GM18868 (cell line): ENCODE measurements around the gene EPN1.

Experiments used
- ATAC-seq: cut with Tn5 transposase; IDR thresholded peaks from one replicate; pipeline ENCODE4 v1.9.1; 2021; ENCODE audit warnings: mild to moderate bottlenecking, moderate library complexity; ENCODE audit not compliant: unreplicated experiment

EPN1 gene

DNA sequence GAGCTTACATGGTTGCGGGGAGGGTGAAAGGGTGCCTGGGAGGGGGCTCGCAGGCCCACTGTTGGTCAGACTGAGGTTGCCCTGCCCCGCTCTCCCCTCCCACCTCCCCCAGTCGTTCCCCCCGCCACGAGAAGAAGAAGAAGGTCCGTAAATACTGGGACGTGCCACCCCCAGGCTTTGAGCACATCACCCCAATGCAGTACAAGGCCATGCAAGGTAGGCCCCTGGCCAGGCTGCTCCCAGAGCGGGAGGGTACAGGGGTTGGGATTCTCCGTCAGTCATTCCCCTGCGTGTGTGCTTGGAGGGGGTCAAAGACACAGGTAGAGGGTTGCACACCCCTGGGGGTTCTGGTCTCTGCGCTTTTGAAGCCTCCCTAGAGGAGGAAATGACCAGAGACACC, 14.6 kb upstream of the EPN1 start:
- no peak for ATAC-seq

DNA sequence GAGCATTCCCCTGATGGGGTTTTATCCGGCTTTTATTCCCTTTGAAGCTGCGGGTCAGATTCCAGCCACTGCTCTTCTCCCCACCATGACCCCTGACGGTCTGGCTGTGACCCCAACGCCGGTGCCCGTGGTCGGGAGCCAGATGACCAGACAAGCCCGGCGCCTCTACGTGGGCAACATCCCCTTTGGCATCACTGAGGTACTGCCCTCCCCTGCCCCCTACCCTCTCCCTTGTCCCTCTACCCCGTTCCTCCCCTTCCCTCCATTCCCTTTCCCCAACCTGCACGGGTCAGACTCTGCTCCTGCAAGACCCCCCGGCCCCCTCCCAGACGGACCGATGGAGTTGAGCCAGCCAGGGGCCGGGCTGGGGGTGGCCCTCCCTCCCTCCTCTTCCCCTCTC, 14.0 kb upstream of the EPN1 start:
- no peak for ATAC-seq

DNA sequence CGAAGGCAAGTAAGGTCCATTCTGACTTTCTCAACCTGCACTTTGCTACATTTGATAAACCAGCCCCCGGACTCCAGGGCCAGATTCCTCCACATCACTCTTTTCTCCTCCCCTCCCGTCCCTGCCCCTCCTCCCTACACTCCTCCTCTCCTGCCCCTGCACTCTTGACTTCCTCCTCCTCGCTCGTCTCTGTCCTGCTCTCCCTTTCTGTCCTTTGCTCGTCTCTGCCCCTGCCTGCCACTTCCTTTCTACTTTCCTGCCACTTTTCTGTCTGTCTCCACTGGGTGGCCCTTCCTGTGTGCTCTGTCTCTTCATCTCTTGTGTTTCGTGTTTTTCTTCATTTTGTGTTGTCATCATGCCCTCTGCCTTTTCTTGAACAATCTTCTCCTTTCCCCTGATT, 13.2 kb upstream of the EPN1 start:
- no peak for ATAC-seq

DNA sequence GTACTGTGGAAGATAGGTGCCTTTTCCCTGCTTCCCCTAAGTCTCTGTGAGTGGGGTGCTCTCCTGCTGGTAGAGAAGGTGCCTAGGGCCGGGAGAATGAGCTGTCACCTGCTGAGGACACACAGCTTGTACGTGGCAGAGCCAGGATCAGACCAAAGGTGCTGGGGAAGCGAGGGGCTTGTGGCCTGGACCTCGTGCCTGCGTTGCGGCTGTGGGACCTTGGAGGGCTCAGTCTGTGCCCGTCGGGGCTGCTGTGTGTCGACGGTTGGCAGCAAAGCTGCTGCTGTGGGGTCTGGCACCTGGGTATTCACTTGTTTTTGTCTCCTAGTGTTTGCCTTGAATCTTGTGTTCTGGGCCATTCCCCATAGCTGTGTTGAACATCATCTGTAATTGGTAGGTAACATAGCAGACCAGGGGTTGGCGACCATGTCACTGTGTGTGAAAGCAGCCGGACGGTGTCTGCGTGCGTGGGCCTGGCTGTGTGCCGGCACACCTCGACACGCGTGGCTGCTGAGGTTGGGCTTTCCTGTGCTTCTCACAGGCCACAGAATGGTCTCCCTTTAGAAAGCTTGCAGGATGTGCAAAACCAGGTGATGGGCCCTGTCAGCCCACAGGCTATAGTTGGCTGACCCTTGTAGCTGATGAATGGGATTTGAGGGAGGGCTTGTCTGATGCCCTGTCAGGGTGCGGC, 11.0 kb upstream of the EPN1 start:
- no peak for ATAC-seq

DNA sequence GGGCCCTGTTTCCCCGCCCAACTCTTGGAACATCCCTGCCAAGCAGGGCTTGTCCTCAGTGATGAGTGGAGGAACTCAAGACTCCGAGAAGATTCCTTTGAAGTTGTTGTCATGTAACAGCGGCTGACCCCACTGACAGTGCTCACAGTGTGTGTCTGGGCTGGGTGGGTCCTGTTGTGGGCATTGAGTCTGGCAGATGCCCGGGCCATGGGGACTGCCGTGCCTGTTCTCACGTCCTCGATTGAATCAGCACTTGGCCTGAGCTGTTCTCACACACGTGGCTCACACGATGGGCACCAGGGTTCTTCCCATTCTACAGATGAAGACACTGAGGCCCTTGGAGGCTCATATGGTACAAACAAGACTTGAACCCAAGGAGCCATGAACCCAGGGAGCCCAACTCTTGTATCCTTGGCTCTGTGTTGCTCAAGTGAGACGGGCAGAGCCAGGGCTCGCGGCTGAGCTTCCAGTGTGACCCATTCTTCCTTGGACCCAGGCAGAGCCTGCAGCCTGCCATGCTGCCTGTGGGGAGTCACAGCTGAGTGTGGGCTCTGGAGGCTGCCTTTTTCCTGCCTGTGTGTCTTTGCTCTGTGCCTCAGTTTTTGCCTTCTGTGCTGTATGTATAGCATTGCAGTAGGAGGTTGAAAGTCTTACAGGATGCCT, 8.6 kb upstream of the EPN1 start:
- no peak for ATAC-seq

- no peak for ATAC-seq
Measured at GRCh38 chr19:55667006-55667381, 8.0 kb upstream of the EPN1 start.

DNA sequence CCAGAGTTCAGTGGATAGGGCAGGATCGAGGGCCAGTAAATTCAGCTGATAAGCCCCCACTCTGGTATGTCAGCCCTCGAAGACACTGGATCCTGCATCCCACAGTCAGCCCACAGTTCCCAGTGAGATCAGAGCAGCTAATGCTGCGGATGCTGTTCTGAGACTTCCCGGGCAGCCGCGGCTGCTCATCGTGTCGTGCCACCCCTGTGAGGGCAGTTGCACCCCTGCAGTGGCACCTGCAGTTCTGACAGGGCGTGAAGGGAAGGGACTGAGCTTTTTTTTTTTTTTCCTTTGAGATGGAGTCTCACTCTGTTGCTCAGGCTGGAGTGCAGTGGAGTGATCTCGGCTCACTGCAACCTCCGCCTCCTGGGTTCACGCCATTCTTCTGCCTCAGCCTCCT, 7.5 kb upstream of the EPN1 start:
- ATAC-seq, result no peak

GRCh38 chr19:55667958-55668357, 7.1 kb upstream of the EPN1 start:
- ATAC-seq, result no peak

DNA sequence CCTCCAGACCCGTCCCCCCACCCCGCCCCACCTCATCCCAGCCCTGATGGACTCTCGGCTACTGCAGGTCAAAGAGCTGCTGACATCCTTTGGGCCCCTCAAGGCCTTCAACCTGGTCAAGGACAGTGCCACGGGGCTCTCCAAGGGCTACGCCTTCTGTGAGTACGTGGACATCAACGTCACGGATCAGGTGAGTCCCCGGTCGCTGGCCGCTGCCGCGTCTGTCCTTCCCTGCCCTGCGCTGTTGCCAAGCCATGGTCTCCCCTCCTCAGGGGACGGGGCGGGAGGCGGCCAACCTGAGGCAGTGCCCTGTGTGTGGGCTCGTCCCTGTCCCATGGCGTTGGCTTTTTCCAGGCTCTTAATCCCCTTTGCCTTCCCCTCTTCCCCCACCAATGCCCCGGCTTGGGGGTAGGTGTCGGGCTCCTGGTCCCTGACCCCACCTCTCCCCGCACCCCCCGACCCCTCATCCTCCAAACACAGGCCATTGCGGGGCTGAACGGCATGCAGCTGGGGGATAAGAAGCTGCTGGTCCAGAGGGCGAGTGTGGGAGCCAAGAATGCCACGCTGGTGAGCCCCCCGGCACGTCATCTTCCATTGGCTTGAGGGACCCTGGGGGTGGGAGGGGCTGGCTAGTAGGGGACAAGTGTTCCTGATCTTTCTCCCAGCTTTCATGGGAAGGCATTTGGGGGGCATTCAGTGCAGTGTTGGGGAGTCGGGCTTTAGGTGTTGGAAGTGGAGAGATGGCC, 6.2 kb upstream of the EPN1 start:
- ATAC-seq, result no peak

DNA sequence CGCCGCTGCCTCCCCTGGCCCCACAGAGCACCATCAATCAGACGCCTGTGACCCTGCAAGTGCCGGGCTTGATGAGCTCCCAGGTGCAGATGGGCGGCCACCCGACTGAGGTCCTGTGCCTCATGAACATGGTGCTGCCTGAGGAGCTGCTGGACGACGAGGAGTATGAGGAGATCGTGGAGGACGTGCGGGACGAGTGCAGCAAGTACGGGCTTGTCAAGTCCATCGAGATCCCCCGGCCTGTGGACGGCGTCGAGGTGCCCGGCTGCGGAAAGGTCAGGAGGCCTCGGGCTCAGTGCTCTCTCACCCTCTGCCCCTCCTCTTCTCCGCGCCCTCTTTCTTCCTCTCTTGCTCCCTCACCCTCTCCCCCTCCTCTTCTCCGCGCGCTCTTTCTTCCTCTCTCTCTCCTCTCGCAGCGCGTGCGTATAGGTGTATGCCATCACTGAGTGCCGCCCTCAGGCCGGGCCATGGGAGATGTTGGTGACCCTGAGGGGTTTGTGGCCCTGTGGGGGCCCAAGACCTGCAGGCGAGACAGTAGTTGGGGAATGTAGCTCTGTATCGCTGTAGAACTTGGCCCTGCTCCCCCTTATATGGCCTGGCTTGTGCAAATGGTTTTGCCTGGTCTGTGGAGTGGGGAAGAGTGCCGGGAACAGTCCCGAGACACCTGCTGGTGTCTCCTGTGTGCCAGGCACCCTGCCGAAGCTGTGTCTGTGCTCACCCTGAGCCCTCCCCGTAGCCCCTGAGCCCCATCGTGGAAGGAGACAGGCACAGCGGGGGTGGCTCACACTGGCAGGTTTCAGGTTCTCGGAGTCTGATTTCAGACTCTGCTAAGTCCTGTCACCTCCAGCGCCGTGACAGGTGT, 5.4 kb upstream of the EPN1 start:
- ATAC-seq, result no peak

- no peak for ATAC-seq
Measured at GRCh38 chr19:55670280-55671053, 4.6 kb upstream of the EPN1 start.

- no peak for ATAC-seq
Measured at GRCh38 chr19:55671054-55671378, 4.0 kb upstream of the EPN1 start.

GRCh38 chr19:55672418-55672817, 2.6 kb upstream of the EPN1 start:
- no peak for ATAC-seq

DNA sequence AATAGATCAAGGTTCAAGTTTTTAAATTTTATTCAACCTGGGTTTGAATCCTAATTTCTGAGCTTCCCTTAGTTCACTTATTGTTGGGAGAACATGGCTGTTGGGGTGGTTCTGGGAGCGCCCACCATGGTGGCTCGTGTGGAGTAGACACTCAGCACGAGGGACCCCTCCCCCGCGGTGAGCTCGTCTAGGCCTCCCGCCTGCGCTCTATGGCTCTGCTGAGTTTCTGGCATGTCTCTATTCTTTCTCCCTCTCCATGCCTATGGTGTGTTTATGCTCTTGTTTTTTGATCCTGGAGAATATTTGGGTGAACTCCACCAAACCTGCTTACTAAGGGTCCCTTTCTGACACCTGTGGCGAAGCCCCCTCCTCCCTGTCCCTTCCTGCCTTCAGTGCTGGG, 1.6 kb upstream of the EPN1 start:
- no peak for ATAC-seq

- ATAC-seq, result no peak
Measured at GRCh38 chr19:55673889-55674288, 1.1 kb upstream of the EPN1 start.

GRCh38 chr19:55674459-55674840, 576 bp upstream of the EPN1 start:
- ATAC-seq, result no peak

DNA sequence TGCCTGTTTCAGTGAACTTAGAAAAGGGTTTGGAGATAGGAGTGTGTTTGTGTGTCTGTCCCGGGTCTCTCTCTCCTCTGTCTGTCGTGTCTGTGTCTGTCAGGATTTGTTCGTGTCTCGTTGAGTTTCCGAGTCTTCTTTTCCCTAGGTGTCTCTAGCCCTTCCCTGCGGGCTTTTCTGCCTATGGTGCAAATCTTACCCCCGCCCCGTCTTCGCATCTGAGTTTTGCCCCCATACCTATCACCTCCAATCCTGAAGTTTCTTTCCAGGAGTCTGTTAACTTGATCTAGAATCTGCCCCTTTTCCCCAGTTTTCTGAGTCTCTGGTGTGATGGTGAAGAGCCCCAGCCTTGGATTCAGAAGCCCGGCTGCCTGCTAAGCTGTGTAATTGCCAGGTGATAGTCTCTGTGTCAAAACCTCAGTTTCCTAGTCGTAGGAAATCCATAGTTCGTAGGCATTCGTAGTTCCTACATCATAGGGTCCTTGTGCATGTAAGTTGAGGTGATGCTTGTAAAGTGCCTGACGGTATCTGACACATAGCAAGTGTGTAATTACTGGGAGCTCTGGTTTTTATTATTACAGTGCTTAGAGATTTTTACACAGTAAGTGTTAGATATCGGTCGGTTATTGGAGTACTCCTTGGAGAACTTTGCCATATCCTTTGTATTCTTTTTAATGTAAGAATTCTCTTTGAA, 782 bp downstream of the EPN1 start:
- no peak for ATAC-seq

GRCh38 chr19:55676383-55676782, 1.4 kb downstream of the EPN1 start:
- ATAC-seq, result no peak

DNA sequence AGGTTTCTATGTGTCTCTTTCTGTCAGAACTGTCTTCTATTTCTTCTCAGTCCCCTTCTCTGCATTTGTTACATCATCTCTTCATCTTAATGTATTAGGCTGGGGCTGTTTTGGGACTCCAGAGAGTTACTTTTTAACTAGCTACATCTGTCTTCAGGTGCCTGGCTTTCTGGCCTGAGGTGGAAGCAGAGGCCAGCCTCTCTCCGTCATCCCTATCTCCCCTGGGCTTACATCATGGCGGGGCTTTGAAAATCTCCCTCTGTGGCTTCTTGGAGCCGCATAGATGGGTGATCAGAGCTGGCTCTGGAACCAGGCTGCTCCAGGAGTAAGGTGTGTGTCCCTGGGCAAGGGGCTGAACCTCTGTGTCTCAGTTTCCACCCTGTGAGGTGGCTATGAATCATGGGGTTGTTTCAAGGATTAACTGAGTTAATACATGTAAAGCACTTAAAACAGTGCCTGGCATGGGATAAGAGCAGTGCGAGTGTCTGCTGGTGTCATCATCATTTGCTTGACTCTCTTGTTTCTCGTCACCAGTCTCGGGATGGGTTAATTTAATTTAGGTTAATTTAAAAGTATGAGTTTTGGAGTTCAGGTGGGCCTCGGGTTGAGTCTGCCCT, 2.0 kb downstream of the EPN1 start:
- no peak for ATAC-seq

GRCh38 chr19:55677572-55678028, 2.6 kb downstream of the EPN1 start:
- ATAC-seq, result no peak
